Tibial nerve (tissue), 4 donors: ENCODE results near the gene MARS1. TPM values are rescaled to one million over a fixed set of nuclear protein-coding genes. Genes with fewer than 3 reads are reported as not detected.

Experiments
- DNase-seq, 2 donors: peaks; one replicate each; pipeline ENCODE4 v3.0.0-alpha.2; 2019; ENCODE audit warnings: low spot score in 2 of 2
- H3K27ac ChIP-seq, 4 donors: fragments of 200-600 bp; sonication (generic) in 3 of 4; one replicate each; pipeline ENCODE4 v1.5.1; 2017 to 2019; ENCODE audit warnings: mild to moderate bottlenecking in 1 of 4
- H3K27me3 ChIP-seq, 2 donors: fragments of 200-600 bp; sonication (generic) in 1 of 2; one replicate each; pipeline versions ENCODE4 v1.5.1 to v1.6.0; 2017 to 2019
- H3K36me3 ChIP-seq, 3 donors: fragments of 200-600 bp; sonication (generic); one replicate each; pipeline ENCODE4 v1.5.1; 2018 to 2019
- H3K4me1 ChIP-seq, 4 donors: fragments of 200-600 bp; sonication (generic) in 3 of 4; one replicate each; pipeline ENCODE4 v1.5.1; 2017 to 2019
- H3K4me3 ChIP-seq, 4 donors: fragments of 200-600 bp; sonication (generic) in 3 of 4; one replicate each; pipeline ENCODE4 v1.5.1; 2017 to 2019; ENCODE audit warnings: mild to moderate bottlenecking in 1 of 4, moderate library complexity in 1 of 4
- H3K9me3 ChIP-seq, 4 donors: fragments of 200-600 bp; sonication (generic) in 3 of 4; one replicate each; pipeline ENCODE4 v1.5.1; 2017 to 2019
- CTCF ChIP-seq, 5 experiments: fragments of 200-600 bp in 3 of 5; fragments of 450-650 bp in 2 of 5; sonication (generic) in 3 of 5; IDR thresholded peaks; one replicate each; pipeline ENCODE4 v1.5.1; 2016 to 2019; ENCODE audit warnings: antibody characterized with exemption in 5 of 5, mild to moderate bottlenecking in 3 of 5, moderate library complexity in 2 of 5
- EP300 ChIP-seq, 2 donors: sonication (generic); formaldehyde crosslinking; IDR thresholded peaks; one replicate each; pipeline ENCODE4 v1.6.1; 2017; ENCODE audit warnings: antibody characterized with exemption in 2 of 2, mild to moderate bottlenecking in 1 of 2
- POLR2A ChIP-seq, 2 donors: fragments of 450-650 bp; IDR thresholded peaks; one replicate each; pipeline ENCODE4 v1.6.1; 2017; ENCODE audit warnings: antibody characterized with exemption in 2 of 2, mild to moderate bottlenecking in 2 of 2, moderate library complexity in 2 of 2
- WGBS, 2 donors: methylation state at CpG; one replicate each; pipeline ENCODE4 v1.1.5; 2018; 5-methylcytosine and 5-hydroxymethylcytosine counted together
- total RNA-seq, 4 donors: library from RNA; depleted of rRNA; stranded (reverse); fragments of >200 nt; gene quantifications; one replicate each; pipeline ENCODE4 v1.1.0, GENCODE V29; 2016

MARS1 gene
- total RNA-seq, 4 donors from 2014 or later, result 53.5 to 101 (median 74.2) TPM

GRCh38 chr12:57471661-57472060, 16.2 kb upstream of the MARS1 start:
- DNase-seq, result no peak
- Histone ChIP-seq H3K27me3 (peaks cover 3 to 47% of the 10 kb centered on the region in 2 donors), H3K4me3 (no peak overlapping the region), H3K27ac (no peak overlapping the region), H3K36me3 (peaks cover 0 to 27% (median 0%) of the 10 kb centered on the region in 3 donors), H3K4me1 (peaks cover 0 to 17% (median 13%) of the 10 kb centered on the region in 4 donors), H3K9me3 (no peaks in the 10 kb centered on the region)
- 86 to 94% methylated on average over 3 of the region's 3 CpGs for WGBS, 2 donors
- TF ChIP-seq CTCF (IDR thresholded peaks at IDR 0.05), result no peak
- no peak for TF ChIP-seq POLR2A (IDR thresholded peaks at IDR 0.05)
- no peak for TF ChIP-seq EP300 (IDR thresholded peaks at IDR 0.05)

- Histone ChIP-seq H3K36me3 (peaks cover 0 to 22% (median 0%) of the 10 kb centered on the region in 3 donors), H3K27me3 (peaks cover 3 to 54% of the 10 kb centered on the region in 2 donors), H3K27ac (no peak overlapping the region), H3K9me3 (no peaks in the 10 kb centered on the region), H3K4me1 (peaks cover 0 to 17% (median 13%) of the 10 kb centered on the region in 4 donors), H3K4me3 (no peak overlapping the region)
- DNase-seq, result no peak
- no peak for TF ChIP-seq CTCF (IDR thresholded peaks at IDR 0.05)
- no peak for TF ChIP-seq EP300 (IDR thresholded peaks at IDR 0.05)
- TF ChIP-seq POLR2A (IDR thresholded peaks at IDR 0.05), result no peak
- 79 to 85% methylated on average over 3 of the region's 3 CpGs for WGBS, 2 donors
Observed at GRCh38 chr12:57472391-57472790, 15.5 kb upstream of the MARS1 start.

DNA sequence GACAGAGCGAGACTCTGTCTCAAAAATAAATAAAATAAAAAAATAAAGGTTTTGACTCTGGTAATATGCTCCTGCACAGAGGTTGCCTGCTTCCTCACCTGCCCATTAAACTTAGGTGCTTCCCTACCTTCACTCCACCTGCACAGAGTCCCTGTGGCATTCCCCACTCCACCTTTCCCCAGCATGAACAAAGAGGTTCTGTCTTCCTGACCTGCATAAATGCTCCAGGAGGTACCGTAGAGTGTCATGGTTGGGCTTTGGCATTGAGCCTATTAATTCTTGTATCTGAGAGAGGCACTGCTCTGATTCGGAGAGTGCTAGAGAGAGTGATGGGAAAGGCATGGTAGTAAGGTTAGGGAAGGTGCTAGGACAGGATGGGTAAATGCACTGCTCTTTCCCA, 14.5 kb upstream of the MARS1 start:
- Histone ChIP-seq H3K36me3 (peaks cover 0 to 16% (median 0%) of the 10 kb centered on the region in 3 donors), H3K27me3 (peaks cover 3 to 64% of the 10 kb centered on the region in 2 donors), H3K4me1 (peaks cover 0 to 17% (median 13%) of the 10 kb centered on the region in 4 donors), H3K9me3 (no peaks in the 10 kb centered on the region), H3K4me3 (no peak overlapping the region), H3K27ac (no peak overlapping the region)
- DNase-seq, result no peak
- WGBS, 2 donors, result 46 to 52% methylated on average over 3 of the region's 3 CpGs
- no peak for TF ChIP-seq EP300 (IDR thresholded peaks at IDR 0.05)
- TF ChIP-seq CTCF (IDR thresholded peaks at IDR 0.05), result no peak

DNA sequence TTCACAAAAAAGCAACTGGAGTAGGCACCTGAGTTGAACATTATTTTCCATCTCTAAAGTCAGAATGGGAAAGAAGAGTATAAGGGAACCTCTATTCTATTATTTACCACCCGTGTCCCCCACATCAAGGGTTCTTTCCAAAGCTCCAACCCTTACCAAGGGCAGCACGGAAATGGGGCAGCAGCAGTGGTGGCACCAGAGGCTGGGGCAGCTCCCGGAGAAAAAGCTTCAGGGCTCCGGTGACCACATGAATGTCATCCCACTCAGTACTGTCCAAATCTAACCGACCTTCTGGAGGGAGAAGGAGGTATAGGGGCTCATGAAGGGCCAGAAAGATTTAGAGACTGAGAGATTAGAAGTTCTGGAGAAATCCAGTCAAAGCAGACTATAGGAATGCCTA, 14.0 kb upstream of the MARS1 start:
- DNase-seq, result no peak
- peaks cover 3 to 66% of the 10 kb centered on the region in 2 donors for H3K27me3 ChIP-seq
- TF ChIP-seq POLR2A (IDR thresholded peaks at IDR 0.05) (no peak), CTCF (IDR thresholded peaks at IDR 0.05) (no peak), EP300 (IDR thresholded peaks at IDR 0.05) (no peak)

GRCh38 chr12:57474430-57474829, 13.4 kb upstream of the MARS1 start:
- no peak for DNase-seq
- Histone ChIP-seq H3K27ac (no peak overlapping the region), H3K36me3 (peaks cover 0 to 14% (median 0%) of the 10 kb centered on the region in 3 donors), H3K4me3 (no peak overlapping the region), H3K9me3 (no peaks in the 10 kb centered on the region), H3K4me1 (peaks cover 0 to 17% (median 14%) of the 10 kb centered on the region in 4 donors), H3K27me3 (peaks cover 3 to 66% of the 10 kb centered on the region in 2 donors)
- 73 to 83% methylated on average over 8 of the region's 8 CpGs for WGBS, 2 donors
- TF ChIP-seq CTCF (IDR thresholded peaks at IDR 0.05) (no peak), POLR2A (IDR thresholded peaks at IDR 0.05) (no peak), EP300 (IDR thresholded peaks at IDR 0.05) (no peak)

More for the DNA sequence above, 14.0 kb upstream of the MARS1 start:
- H3K36me3 ChIP-seq, result peaks cover 0 to 16% (median 0%) of the 10 kb centered on the region in 3 donors
- no peak overlapping the region for H3K4me3 ChIP-seq
- no peak overlapping the region for H3K27ac ChIP-seq
- peaks cover 0 to 17% (median 13%) of the 10 kb centered on the region in 4 donors for H3K4me1 ChIP-seq
- no peaks in the 10 kb centered on the region for H3K9me3 ChIP-seq
- WGBS, 2 donors, result 87 to 90% methylated on average over 5 of the region's 5 CpGs
